ENCODE measurements around the gene EIF2S3.
"Not testable (repeated sequence)": the region's sequence is repeated elsewhere in the genome, so short reads cannot be mapped to it uniquely, and the experiment has no call there.

EIF2S3 gene

GRCh38 chrX:24055043-24055356 lies 244 bp downstream of the EIF2S3 start:
- no peaks in the 10 kb centered on the region for H3K27me3 ChIP-seq (ENCODE audit: low read depth, low read length)
- peaks cover 2 to 6% of the 10 kb centered on the region in 2 donors for H3K36me3 ChIP-seq (ENCODE audit: control insufficient read depth in 1 of 2, insufficient read depth in 2 of 2, low read length in 2 of 2)
- no peak overlapping the region for H3K27ac ChIP-seq (ENCODE audit: low read length)
- H3K4me1 ChIP-seq (ENCODE audit: control insufficient read depth in 1 of 2, insufficient read depth in 2 of 2, low read length in 2 of 2) = peaks cover 0 to 3% of the 10 kb centered on the region in 2 donors
- no peaks in the 10 kb centered on the region for H3K9me3 ChIP-seq (ENCODE audit: control insufficient read depth in 1 of 2, low read length in 2 of 2)
- peak overlapping the region in 1 of 2 donors; percentile 82 for H3K4me3 ChIP-seq (ENCODE audit: low read depth in 1 of 2, low read length in 2 of 2)

- no peaks in the 10 kb centered on the region for H3K4me1 ChIP-seq (ENCODE audit: control insufficient read depth in 1 of 2, insufficient read depth in 2 of 2, low read length in 2 of 2)
- H3K4me3 ChIP-seq (ENCODE audit: low read depth in 1 of 2, low read length in 2 of 2) = no peak overlapping the region
- no peaks in the 10 kb centered on the region for H3K27me3 ChIP-seq (ENCODE audit: low read depth, low read length)
- no peaks in the 10 kb centered on the region for H3K9me3 ChIP-seq (ENCODE audit: control insufficient read depth in 1 of 2, low read length in 2 of 2)
- H3K36me3 ChIP-seq (ENCODE audit: control insufficient read depth in 1 of 2, insufficient read depth in 2 of 2, low read length in 2 of 2) = peaks cover 12 to 35% of the 10 kb centered on the region in 2 donors
- H3K27ac ChIP-seq (ENCODE audit: low read length) = no peak overlapping the region
These were observed 8.7 kb downstream of the EIF2S3 start for GRCh38 chrX:24063488-24063887.

GRCh38 chrX:24069877-24070276 lies 15.1 kb downstream of the EIF2S3 start:
- Histone ChIP-seq H3K27me3 (ENCODE audit: low read depth, low read length) (no peaks in the 10 kb centered on the region), H3K4me3 (ENCODE audit: low read depth in 1 of 2, low read length in 2 of 2) (no peak overlapping the region), H3K36me3 (ENCODE audit: control insufficient read depth in 1 of 2, insufficient read depth in 2 of 2, low read length in 2 of 2) (peaks cover 6 to 41% of the 10 kb centered on the region in 2 donors), H3K27ac (ENCODE audit: low read length) (no peak overlapping the region), H3K4me1 (ENCODE audit: control insufficient read depth in 1 of 2, insufficient read depth in 2 of 2, low read length in 2 of 2) (no peaks in the 10 kb centered on the region), H3K9me3 (ENCODE audit: control insufficient read depth in 1 of 2, low read length in 2 of 2) (no peaks in the 10 kb centered on the region)

GRCh38 chrX:24079411-24079810 lies 24.7 kb downstream of the EIF2S3 start:
- Histone ChIP-seq H3K4me3 (ENCODE audit: low read depth in 1 of 2, low read length in 2 of 2) (no peak overlapping the region), H3K27me3 (ENCODE audit: low read depth, low read length) (no peaks in the 10 kb centered on the region), H3K9me3 (ENCODE audit: control insufficient read depth in 1 of 2, low read length in 2 of 2) (no peaks in the 10 kb centered on the region), H3K36me3 (ENCODE audit: control insufficient read depth in 1 of 2, insufficient read depth in 2 of 2, low read length in 2 of 2) (peaks cover 5 to 20% of the 10 kb centered on the region in 2 donors), H3K27ac (ENCODE audit: low read length) (no peak overlapping the region), H3K4me1 (ENCODE audit: control insufficient read depth in 1 of 2, insufficient read depth in 2 of 2, low read length in 2 of 2) (no peaks in the 10 kb centered on the region)

GRCh38 chrX:24080245-24080644 lies 25.5 kb downstream of the EIF2S3 start:
- H3K4me3 ChIP-seq (ENCODE audit: low read depth in 1 of 2, low read length in 2 of 2); H3K9me3 ChIP-seq (ENCODE audit: control insufficient read depth in 1 of 2, low read length in 2 of 2); H3K27me3 ChIP-seq (ENCODE audit: low read depth, low read length); H3K27ac ChIP-seq (ENCODE audit: low read length); H3K4me1 ChIP-seq (ENCODE audit: control insufficient read depth in 1 of 2, insufficient read depth in 2 of 2, low read length in 2 of 2): not testable (repeated sequence)
- peaks cover 2 to 19% of the 10 kb centered on the region in 2 donors for H3K36me3 ChIP-seq (ENCODE audit: control insufficient read depth in 1 of 2, insufficient read depth in 2 of 2, low read length in 2 of 2)

GRCh38 chrX:24080704-24081103 lies 25.9 kb downstream of the EIF2S3 start:
- Histone ChIP-seq H3K4me1 (ENCODE audit: control insufficient read depth in 1 of 2, insufficient read depth in 2 of 2, low read length in 2 of 2) (no peaks in the 10 kb centered on the region), H3K9me3 (ENCODE audit: control insufficient read depth in 1 of 2, low read length in 2 of 2) (no peaks in the 10 kb centered on the region), H3K27me3 (ENCODE audit: low read depth, low read length) (no peaks in the 10 kb centered on the region), H3K36me3 (ENCODE audit: control insufficient read depth in 1 of 2, insufficient read depth in 2 of 2, low read length in 2 of 2) (peaks cover 0 to 15% of the 10 kb centered on the region in 2 donors), H3K4me3 (ENCODE audit: low read depth in 1 of 2, low read length in 2 of 2) (no peak overlapping the region), H3K27ac (ENCODE audit: low read length) (no peak overlapping the region)

- H3K4me1 ChIP-seq (ENCODE audit: control insufficient read depth in 1 of 2, insufficient read depth in 2 of 2, low read length in 2 of 2) = no peaks in the 10 kb centered on the region
- no peak overlapping the region for H3K4me3 ChIP-seq (ENCODE audit: low read depth in 1 of 2, low read length in 2 of 2)
- no peak overlapping the region for H3K27ac ChIP-seq (ENCODE audit: low read length)
- H3K9me3 ChIP-seq (ENCODE audit: control insufficient read depth in 1 of 2, low read length in 2 of 2) = no peaks in the 10 kb centered on the region
- no peaks in the 10 kb centered on the region for H3K27me3 ChIP-seq (ENCODE audit: low read depth, low read length)
- peaks cover 0 to 9% of the 10 kb centered on the region in 2 donors for H3K36me3 ChIP-seq (ENCODE audit: control insufficient read depth in 1 of 2, insufficient read depth in 2 of 2, low read length in 2 of 2)
These were observed 27.0 kb downstream of the EIF2S3 start for GRCh38 chrX:24081661-24082154.

GRCh38 chrX:24082447-24082846 lies 27.7 kb downstream of the EIF2S3 start:
- Histone ChIP-seq H3K27me3 (ENCODE audit: low read depth, low read length) (no peaks in the 10 kb centered on the region), H3K9me3 (ENCODE audit: control insufficient read depth in 1 of 2, low read length in 2 of 2) (no peaks in the 10 kb centered on the region), H3K36me3 (ENCODE audit: control insufficient read depth in 1 of 2, insufficient read depth in 2 of 2, low read length in 2 of 2) (peaks cover 0 to 4% of the 10 kb centered on the region in 2 donors), H3K4me3 (ENCODE audit: low read depth in 1 of 2, low read length in 2 of 2) (no peak overlapping the region), H3K27ac (ENCODE audit: low read length) (no peak overlapping the region), H3K4me1 (ENCODE audit: control insufficient read depth in 1 of 2, insufficient read depth in 2 of 2, low read length in 2 of 2) (no peaks in the 10 kb centered on the region)

- Histone ChIP-seq H3K27ac (ENCODE audit: low read length) (no peak overlapping the region), H3K9me3 (ENCODE audit: control insufficient read depth in 1 of 2, low read length in 2 of 2) (no peaks in the 10 kb centered on the region), H3K27me3 (ENCODE audit: low read depth, low read length) (no peaks in the 10 kb centered on the region), H3K4me3 (ENCODE audit: low read depth in 1 of 2, low read length in 2 of 2) (no peak overlapping the region), H3K4me1 (ENCODE audit: control insufficient read depth in 1 of 2, insufficient read depth in 2 of 2, low read length in 2 of 2) (no peaks in the 10 kb centered on the region), H3K36me3 (ENCODE audit: control insufficient read depth in 1 of 2, insufficient read depth in 2 of 2, low read length in 2 of 2) (no peaks in the 10 kb centered on the region)
These were observed 30.3 kb downstream of the EIF2S3 start for GRCh38 chrX:24085101-24085500.

- no peaks in the 10 kb centered on the region for H3K36me3 ChIP-seq (ENCODE audit: control insufficient read depth in 1 of 2, insufficient read depth in 2 of 2, low read length in 2 of 2)
- H3K27ac ChIP-seq (ENCODE audit: low read length) = no peak overlapping the region
- H3K4me1 ChIP-seq (ENCODE audit: control insufficient read depth in 1 of 2, insufficient read depth in 2 of 2, low read length in 2 of 2) = no peaks in the 10 kb centered on the region
- H3K9me3 ChIP-seq (ENCODE audit: control insufficient read depth in 1 of 2, low read length in 2 of 2) = no peaks in the 10 kb centered on the region
- no peak overlapping the region for H3K4me3 ChIP-seq (ENCODE audit: low read depth in 1 of 2, low read length in 2 of 2)
- no peaks in the 10 kb centered on the region for H3K27me3 ChIP-seq (ENCODE audit: low read depth, low read length)
These were observed 35.8 kb downstream of the EIF2S3 start for GRCh38 chrX:24090300-24091200.

GRCh38 chrX:24093746-24094145 lies 39.0 kb downstream of the EIF2S3 start:
- H3K9me3 ChIP-seq (ENCODE audit: control insufficient read depth in 1 of 2, low read length in 2 of 2) = no peaks in the 10 kb centered on the region
- H3K27ac ChIP-seq (ENCODE audit: low read length) = no peak overlapping the region
- H3K27me3 ChIP-seq (ENCODE audit: low read depth, low read length) = no peaks in the 10 kb centered on the region
- H3K4me1 ChIP-seq (ENCODE audit: control insufficient read depth in 1 of 2, insufficient read depth in 2 of 2, low read length in 2 of 2) = no peaks in the 10 kb centered on the region
- no peak overlapping the region for H3K4me3 ChIP-seq (ENCODE audit: low read depth in 1 of 2, low read length in 2 of 2)
- no peaks in the 10 kb centered on the region for H3K36me3 ChIP-seq (ENCODE audit: control insufficient read depth in 1 of 2, insufficient read depth in 2 of 2, low read length in 2 of 2)

Measured in muscle layer of duodenum (tissue), 2 donors.